ENCODE results near the gene GJA4. TPM values are rescaled to one million over a fixed set of nuclear protein-coding genes. Genes with fewer than 3 reads are reported as not detected.

Gene GJA4
- 31.5 and 45.5 TPM in 2 replicates for total RNA-seq

GRCh38 chr1:34792868-34793727 lies at the start of gene GJA4:
Gene GJA4 (plus strand): TSS chr1:34792999. CDS start chr1:34794214, 1,215 bp downstream.

GRCh38 chr1:34754964-34755637 lies 37.7 kb upstream of the GJA4 start, which contains the start of gene GJB5:
Gene GJB5 (plus strand): TSS chr1:34755047. CDS start chr1:34757331, 2,284 bp downstream.

GRCh38 chr1:34759503-34760357 lies 33.1 kb upstream of the GJA4 start, which contains the start of gene GJB4:
Gene GJB4 (plus strand): TSS chr1:34759740. CDS start chr1:34761255, 1,515 bp downstream.

GRCh38 chr1:34781071-34781843 lies 11.5 kb upstream of the GJA4 start, which contains the start of gene GJB3:
Gene GJB3 (plus strand): TSS chr1:34781214. CDS start chr1:34784763, 3,549 bp downstream.

Other genes with a start within 250 kb of the GJA4 start
- gene GJB5, start 38.0 kb upstream of the GJA4 start, total RNA-seq: not detected in 2 replicates
- not detected in 2 replicates for gene GJB4, start 33.3 kb upstream of the GJA4 start, total RNA-seq
- gene GJB3, start 11.8 kb upstream of the GJA4 start, total RNA-seq: not detected in 2 replicates
- 39.7 and 41.9 TPM in 2 replicates for gene SMIM12, start 66.8 kb downstream of the GJA4 start, total RNA-seq
- under 0.01 TPM in 1 of 2 replicates, not detected in the other for gene DLGAP3, start 136.7 kb downstream of the GJA4 start, total RNA-seq
- gene TMEM35B, start 192.3 kb downstream of the GJA4 start, total RNA-seq: 28.6 and 32.8 TPM in 2 replicates
- gene ZMYM6, start 238.9 kb downstream of the GJA4 start, total RNA-seq: 10.9 and 11.4 TPM in 2 replicates